GM10847 (cell line): ENCODE data around the gene AOX1.

Source experiments
- POLR2A ChIP-seq: IDR thresholded peaks from 2 replicates; pipeline ENCODE4 v1.6.1; 2011; ENCODE audit not compliant: insufficient read length; ENCODE audit errors: extremely low read depth

The AOX1 gene

DNA sequence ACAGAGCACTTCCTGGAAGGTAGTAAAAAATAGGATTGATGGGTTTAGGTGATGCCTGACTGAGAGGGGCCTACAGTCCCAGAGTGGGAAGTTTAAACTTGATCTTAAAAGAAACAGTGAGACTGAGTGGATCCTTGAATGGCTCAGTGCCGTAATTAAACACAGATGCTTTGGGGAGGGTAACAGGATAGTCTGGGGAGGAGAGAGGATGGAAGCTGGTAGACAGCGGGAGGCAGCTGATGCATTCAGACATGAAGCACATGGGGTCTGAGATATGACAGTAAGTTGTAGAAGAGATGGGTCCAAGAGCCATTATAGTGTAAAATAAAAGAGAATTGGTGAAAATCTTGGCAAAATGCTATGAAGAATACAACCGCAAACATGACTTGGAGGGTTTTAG, 54.4 kb downstream of the AOX1 start:
- TF ChIP-seq POLR2A, result no peak

DNA sequence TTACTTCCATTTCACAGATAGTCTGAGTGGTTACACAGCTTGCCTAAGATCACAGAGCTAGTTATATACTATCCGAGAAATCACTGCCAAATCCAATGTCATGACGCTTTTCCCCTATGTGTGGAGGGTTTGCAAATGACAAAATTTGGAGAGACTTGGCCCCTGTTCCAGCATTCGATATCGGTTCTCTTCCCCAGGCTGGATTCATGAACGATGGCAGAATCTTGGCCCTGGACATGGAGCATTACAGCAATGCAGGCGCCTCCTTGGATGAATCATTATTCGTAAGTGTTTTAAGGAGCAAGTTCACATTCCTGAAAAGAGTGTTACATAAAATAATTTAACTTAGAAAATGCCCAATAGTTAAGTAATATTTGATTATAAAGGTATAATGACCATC, 55.1 kb downstream of the AOX1 start:
- TF ChIP-seq POLR2A, result no peak

DNA sequence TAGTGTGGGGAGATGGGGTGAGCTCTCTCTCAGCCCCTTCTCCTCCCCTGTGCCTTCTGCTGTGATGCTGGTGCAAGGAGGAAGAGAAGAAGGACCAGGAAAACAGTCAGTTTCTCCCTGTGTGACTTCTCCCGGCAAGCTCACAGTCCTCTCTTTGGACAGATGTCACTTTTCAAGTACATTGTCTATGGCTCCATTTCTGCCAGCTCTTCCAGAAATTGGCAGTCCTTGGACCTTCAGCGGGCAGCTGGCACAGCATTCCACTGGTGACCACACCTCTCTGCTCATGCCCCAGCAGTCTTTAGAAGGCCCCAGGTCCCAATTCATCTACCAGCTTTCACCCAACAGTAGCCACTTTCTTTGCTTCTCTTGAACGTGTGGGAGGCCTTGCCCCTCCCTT, 63.9 kb downstream of the AOX1 start:
- TF ChIP-seq POLR2A, result no peak

DNA sequence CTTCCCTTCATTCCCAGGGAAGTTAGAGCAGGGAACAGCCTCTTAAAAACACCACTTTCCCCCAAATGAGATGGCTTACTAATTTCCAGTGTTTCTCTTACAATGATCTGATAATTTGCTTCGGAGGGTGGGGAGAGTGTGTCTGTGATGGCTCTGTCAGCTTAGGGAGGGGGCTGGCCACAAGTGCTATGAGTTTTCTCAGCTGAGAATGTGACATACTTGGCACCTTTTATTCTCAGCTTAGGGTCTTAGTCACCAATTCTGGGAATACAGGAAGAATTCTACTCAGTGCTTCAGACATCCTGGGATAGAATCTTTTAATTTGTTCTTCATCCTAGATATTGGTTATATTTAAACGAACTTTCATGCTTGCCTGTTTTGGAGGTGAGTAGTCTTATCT, 64.4 kb downstream of the AOX1 start:
- no peak for TF ChIP-seq POLR2A

DNA sequence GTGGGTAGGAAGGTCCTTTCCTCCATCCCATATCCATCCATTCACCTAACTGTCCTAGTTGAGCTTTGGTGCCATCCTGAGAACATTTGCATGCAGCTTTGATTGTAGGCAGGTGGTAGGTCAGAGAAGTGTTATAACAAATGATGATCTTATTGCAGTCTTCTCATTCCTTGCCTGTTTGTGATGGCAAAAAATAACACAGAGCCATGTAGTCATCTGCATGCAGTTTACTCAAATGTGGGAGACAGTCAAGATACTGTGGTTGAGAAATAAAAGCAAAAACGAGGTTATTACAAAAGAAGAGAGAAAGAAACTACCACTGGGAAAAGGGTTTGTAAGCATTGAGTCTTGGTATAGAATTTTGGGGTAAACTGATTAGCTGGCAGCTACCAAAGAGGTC, 66.3 kb downstream of the AOX1 start:
- TF ChIP-seq POLR2A, result no peak

DNA sequence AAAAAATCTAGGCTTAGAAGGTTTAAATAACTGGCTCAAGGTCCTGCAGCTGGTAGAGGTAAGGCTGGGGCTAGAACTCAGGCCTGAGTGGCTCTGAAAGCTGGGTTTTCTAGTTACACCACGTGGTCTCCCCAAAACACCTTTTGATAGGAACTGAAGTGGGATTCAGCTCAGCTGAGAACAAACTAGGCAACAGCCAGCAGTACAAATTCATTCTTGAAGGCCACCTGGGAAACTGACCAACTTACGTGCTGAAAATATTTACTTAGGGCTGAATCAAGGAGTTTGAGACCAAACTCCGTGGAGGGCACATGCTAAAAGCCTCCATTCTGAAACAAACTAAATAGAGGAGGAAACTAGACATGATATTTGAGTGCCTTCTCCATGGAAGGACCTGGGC, 67.2 kb downstream of the AOX1 start:
- no peak for TF ChIP-seq POLR2A

DNA sequence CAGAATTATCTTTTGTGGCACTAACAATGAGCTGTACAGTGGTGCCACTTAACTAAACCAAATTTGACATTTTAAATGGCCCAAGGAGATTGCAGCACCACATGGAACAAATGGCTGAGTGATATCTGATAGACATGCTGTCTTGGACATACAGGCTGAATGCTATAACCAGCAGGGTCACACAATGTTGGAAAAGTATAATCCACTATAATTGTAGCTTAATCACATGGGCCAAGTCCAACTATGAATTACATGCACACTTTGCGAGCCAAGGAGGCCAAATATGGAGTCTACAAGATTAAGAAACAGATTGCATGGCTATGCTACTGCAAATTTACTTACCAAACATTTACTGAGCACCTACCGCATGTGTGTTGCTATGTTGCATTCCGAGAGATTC, 69.0 kb downstream of the AOX1 start:
- no peak for TF ChIP-seq POLR2A

DNA sequence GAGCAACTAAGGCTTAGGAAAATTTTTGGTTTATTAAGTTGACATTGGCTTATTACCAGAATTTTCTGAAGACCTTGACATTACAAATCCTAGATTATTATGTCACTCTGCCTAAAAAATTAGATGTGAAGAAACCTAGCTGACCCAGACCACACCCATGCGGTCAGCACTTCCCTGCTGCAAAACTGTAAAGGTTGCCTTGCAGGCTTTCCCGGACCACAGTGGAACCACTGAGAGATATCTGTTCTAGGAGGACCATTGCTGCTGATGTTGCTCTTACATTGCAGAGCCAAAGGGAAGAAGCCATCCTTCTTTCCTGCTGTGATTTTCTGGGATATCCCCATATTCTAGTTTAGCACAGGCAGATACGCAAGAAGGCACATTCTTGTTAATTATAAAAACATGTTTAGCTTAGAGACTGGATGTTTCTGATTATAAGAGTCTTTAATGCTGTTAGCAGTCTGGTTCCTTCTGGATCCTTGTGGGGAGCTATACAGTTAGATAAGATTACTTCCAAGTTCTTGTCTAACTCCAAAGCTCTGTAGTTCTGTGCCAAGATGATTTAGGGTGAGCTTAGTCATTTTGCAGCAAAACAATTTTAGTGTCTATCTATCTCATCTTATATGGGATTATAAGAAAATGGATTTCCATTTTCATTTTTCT, 70.2 kb downstream of the AOX1 start:
- no peak for TF ChIP-seq POLR2A

DNA sequence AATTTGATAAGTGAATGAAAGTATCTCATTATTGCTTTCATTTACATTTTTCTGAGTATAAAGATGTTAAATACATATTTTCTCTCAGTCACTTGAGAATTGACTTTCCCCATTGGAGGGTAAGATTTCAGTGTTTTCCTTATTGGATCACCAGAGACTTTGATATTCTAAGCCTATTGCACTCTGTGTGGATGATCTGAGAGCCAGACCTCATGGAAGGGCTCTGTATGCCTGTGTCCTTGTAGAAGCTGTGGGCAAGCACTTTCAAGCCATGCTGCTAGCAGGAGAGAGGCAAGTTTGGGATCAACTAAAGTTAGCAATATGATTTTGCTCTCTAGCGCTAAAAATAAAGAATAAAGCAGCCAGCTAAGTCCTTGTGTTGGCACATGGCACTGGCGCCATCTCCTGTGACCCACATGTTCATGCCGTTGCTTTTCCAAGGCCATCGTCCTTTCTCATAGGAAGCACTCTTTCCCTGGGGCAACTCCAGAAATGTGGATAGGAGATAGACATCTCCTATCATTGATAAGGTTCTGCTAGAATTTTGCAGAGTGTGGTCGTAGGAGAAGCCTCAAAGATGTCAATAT, 72.6 kb downstream of the AOX1 start:
- TF ChIP-seq POLR2A, result no peak

DNA sequence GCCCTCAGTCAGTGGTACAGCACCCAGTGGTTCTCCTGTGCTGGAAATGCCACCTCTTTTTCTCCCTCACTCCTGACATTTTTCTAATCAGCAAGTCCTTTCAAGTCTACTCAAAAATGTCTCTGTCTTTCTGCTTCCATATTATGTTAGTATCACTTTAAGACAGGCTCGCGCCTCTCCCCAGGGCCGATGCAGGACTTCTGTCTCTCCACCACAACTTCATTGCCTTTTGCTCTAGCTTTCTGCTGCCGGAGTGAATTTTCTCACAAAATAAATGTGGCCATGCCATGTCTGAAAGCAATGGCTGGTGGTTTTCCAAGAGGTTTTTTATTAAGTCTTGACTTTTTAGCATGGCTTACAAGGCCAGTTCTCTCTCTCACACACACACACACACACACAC, 73.6 kb downstream of the AOX1 start:
- TF ChIP-seq POLR2A, result no peak

DNA sequence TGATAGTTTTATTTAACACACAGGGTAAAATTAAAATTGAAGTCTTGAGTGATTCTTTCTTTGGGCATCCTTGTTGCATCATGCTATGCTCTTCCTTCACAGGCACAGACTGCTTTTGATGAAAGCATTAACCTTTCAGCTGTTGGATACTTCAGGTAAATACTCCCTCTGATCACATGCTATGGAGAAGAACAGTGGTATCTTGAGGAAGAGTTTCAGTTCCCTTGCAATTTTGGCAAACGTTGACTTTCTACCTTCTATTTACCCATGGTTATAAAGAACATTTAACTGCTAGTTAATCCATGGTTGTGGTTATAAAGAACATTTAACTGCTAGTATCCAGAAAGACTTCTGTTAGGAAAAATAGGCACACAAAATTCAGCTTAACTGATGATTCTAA, 75.7 kb downstream of the AOX1 start:
- TF ChIP-seq POLR2A, result no peak

DNA sequence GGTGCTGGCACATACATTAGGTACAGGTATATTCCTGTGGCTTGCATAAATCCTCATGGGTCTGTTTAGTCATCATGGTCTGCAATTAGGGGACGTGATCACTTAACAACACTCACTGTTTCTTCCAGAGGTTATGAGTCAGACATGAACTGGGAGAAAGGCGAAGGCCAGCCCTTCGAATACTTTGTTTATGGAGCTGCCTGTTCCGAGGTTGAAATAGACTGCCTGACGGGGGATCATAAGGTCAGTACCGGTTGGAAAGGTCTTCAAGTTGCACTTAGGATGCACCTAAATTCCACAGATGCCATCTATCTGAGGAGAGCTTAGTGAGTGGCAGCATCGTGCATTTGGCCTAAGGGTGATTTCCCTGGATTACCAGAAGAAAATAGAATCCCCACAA, 76.9 kb downstream of the AOX1 start:
- no peak for TF ChIP-seq POLR2A

DNA sequence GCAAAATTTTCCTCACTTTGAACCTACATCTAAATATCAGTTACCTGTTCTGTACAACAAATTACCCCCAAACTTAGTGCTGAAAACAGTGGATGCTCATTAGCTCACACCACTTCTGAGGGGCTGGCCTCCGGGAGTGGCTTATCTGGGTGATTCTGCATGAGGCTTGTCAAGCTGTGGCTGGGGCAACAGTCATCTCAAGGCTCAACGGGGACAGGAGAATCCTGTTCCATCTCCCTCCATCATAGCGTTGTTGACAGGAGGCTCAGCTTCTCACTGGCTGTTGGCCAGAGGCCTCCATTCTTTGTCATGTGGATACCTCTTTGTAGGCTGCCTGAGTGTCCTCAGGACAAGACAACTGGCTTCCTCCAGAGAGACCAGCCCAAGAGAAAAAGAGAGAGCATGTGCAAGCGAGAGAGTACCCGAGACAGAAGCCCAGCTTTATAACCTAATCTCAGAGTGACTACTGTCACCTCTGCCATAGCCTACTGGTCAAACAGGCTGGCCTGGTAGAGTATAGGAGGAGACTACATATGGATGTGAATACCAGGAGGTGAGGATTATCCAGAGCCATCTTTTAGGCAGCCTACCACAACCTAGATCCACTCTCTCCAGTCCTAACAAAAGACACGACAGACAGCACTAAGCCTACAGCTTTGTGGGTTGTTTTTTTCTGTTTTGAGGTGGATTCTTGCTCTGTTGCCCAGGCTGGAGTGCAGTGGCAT, 79.1 kb downstream of the AOX1 start:
- no peak for TF ChIP-seq POLR2A

DNA sequence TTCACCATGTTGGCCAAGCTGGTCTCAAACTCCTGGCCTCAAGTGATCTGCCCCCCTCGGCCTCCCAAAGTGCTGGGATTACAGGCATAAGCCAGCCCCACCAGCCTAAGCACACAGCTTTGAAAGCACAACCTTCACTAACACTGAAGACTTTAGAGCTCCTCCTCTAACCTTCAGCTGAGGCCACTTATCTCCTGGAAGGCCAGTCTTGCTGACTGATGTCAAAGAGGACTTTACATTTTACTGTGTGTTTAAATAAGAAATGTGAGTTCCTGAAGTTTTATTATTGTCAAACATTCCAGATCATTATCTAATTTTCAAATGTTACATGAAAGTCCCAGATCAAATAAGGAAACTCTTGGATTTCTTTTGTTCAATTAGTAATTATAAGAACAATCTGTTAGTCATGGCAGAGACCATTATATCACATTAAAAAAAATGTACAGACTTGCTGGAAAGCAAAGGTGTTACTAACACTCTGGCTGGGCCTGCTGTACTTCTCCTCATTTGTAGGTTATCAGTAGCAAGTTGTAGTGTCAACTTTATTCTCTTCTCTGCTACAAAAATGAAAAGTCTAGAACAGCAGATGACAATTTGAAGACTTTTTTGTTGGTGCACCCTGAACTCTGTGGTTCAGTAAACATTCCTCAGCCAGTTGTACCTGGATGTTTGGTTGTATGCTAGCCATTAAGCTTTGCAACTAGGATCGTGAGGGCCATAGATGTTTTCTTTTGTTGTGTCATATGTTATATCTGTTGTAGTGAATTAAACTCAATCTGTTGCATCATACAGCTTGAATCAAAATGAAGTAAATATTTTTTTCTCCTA, 80.0 kb downstream of the AOX1 start:
- TF ChIP-seq POLR2A, result no peak

DNA sequence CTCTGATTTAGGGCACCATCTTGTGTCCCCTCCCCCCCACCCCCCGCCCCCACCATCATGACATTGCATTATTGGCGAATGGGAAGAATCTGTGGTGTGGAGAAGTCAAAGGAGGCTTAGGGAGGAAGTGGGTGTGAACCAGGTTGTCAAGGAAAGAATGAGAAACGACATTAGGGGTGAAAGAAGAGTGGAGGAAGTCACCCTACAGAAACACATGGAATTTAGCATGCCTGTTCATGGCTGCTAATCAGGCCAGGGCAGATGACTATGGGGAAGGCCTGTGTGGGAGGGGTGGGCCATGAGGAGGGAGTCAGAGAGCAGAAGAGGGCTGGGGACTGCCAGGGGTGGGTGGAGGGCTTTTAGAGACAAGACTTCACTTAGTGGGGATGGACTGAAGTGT, 81.6 kb downstream of the AOX1 start:
- no peak for TF ChIP-seq POLR2A

DNA sequence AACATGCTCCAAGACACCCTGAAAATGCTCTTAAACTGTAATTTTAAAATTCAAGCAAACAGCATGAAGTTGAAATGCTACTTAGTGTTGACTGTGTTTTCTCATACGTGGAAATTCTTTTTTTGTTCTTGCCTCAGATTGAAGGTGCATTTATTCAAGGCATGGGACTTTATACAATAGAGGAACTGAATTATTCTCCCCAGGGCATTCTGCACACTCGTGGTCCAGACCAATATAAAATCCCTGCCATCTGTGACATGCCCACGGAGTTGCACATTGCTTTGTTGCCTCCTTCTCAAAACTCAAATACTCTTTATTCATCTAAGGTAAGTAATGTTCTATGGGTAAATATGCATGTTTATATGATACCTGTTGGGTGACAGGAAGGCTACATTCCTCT, 82.7 kb downstream of the AOX1 start:
- TF ChIP-seq POLR2A, result no peak
